Renal cortical epithelial cell (primary cell): ENCODE measurements around the gene EYS. TPM values are rescaled to one million over a fixed set of nuclear protein-coding genes. Genes with fewer than 3 reads are reported as not detected.
"Not testable (repeated sequence)": the region's sequence is repeated elsewhere in the genome, so short reads cannot be mapped to it uniquely, and the experiment has no call there.

Experiments
- DNase-seq: peaks from one replicate; pipeline ENCODE4 v3.0.0-alpha.2; 2011; ENCODE audit warnings: low read depth
- total RNA-seq: library from RNA; depleted of rRNA; stranded (reverse); fragments of >200 nt; gene quantifications from 2 replicates; pipeline ENCODE4 v1.2.3, GENCODE V29; 2014

Gene EYS
- total RNA-seq, 1 donor from 2014 or later, result 0.10 TPM

GRCh38 chr6:63740709-63741108, 1966.3 kb downstream of the EYS start:
- peak; percentile 79 for DNase-seq

- no peak for DNase-seq
Measured at GRCh38 chr6:63739094-63739687, 1967.8 kb downstream of the EYS start.

- not testable (repeated sequence) for DNase-seq
Measured at GRCh38 chr6:63738190-63738589, 1968.8 kb downstream of the EYS start.

- DNase-seq, result no peak
Measured at GRCh38 chr6:63734923-63735322, 1972.1 kb downstream of the EYS start.

GRCh38 chr6:63732336-63732735, 1974.7 kb downstream of the EYS start:
- DNase-seq, result no peak

GRCh38 chr6:63731930-63732329, 1975.1 kb downstream of the EYS start:
- DNase-seq, result no peak

- no peak for DNase-seq
Measured at GRCh38 chr6:63730311-63730710, 1976.7 kb downstream of the EYS start.

- DNase-seq, result peak; percentile 58
Measured at GRCh38 chr6:63724721-63725120, 1982.3 kb downstream of the EYS start.

- DNase-seq, result no peak
Measured at GRCh38 chr6:63721181-63721580, 1985.8 kb downstream of the EYS start.

GRCh38 chr6:63716169-63716568, 1990.9 kb downstream of the EYS start:
- DNase-seq, result no peak

- DNase-seq, result no peak
Measured at GRCh38 chr6:63714091-63714490, 1992.9 kb downstream of the EYS start.

- no peak for DNase-seq
Measured at GRCh38 chr6:63713332-63713731, 1993.7 kb downstream of the EYS start.

GRCh38 chr6:63709148-63709547, 1997.9 kb downstream of the EYS start:
- DNase-seq, result no peak

- DNase-seq, result peak; percentile 9
Measured at GRCh38 chr6:63708631-63709030, 1998.4 kb downstream of the EYS start.

- DNase-seq, result no peak
Measured at GRCh38 chr6:63706630-63707029, 2000.4 kb downstream of the EYS start.

GRCh38 chr6:63705707-63706106, 2001.3 kb downstream of the EYS start:
- DNase-seq, result no peak

- no peak for DNase-seq
Measured at GRCh38 chr6:63690221-63690620, 2016.8 kb downstream of the EYS start.

- no peak for DNase-seq
Measured at GRCh38 chr6:63689421-63689820, 2017.6 kb downstream of the EYS start.

GRCh38 chr6:63685446-63686379, 2021.3 kb downstream of the EYS start:
- DNase-seq, result no peak

GRCh38 chr6:63683071-63683603, 2023.9 kb downstream of the EYS start:
- DNase-seq, result no peak

- peak; percentile 80 for DNase-seq
Measured at GRCh38 chr6:63677282-63677681, 2029.7 kb downstream of the EYS start.

- no peak for DNase-seq
Measured at GRCh38 chr6:63676412-63677114, 2030.5 kb downstream of the EYS start.
